ENCODE results near the gene CRIM1. TPM values are rescaled to one million over a fixed set of nuclear protein-coding genes. Genes with fewer than 3 reads are reported as not detected.

The CRIM1 gene
- total RNA-seq, 4 donors from 2014 or later = 72.6 to 162 (median 112) TPM

DNA sequence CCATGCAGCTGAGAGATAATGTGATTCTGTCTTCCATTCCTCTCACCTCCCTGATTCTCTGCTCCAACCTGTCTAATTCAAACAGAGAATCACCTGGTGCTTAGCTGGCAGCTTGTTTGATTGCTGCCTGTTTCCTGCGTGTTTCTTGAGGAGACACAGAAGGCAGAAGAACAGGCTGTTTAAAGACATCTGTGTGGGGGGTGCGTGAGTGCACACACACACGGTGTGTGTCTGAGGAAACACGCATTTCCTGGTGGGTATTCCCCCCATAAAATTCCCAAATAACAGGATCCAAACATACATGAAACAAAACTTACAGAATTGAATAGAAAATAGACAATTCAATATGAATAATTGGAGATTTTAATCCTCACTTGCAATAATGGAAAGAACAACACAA, 29.3 kb upstream of the CRIM1 start:
- WGBS = 36% methylated on average over 4 of the region's 4 CpGs
- no peaks in the 10 kb centered on the region for H3K9me3 ChIP-seq
- no peak overlapping the region for H3K4me3 ChIP-seq
- no peaks in the 10 kb centered on the region for H3K27me3 ChIP-seq
- TF ChIP-seq POLR2A (IDR thresholded peaks at IDR 0.05) = no peak
- TF ChIP-seq, protein P1, sequence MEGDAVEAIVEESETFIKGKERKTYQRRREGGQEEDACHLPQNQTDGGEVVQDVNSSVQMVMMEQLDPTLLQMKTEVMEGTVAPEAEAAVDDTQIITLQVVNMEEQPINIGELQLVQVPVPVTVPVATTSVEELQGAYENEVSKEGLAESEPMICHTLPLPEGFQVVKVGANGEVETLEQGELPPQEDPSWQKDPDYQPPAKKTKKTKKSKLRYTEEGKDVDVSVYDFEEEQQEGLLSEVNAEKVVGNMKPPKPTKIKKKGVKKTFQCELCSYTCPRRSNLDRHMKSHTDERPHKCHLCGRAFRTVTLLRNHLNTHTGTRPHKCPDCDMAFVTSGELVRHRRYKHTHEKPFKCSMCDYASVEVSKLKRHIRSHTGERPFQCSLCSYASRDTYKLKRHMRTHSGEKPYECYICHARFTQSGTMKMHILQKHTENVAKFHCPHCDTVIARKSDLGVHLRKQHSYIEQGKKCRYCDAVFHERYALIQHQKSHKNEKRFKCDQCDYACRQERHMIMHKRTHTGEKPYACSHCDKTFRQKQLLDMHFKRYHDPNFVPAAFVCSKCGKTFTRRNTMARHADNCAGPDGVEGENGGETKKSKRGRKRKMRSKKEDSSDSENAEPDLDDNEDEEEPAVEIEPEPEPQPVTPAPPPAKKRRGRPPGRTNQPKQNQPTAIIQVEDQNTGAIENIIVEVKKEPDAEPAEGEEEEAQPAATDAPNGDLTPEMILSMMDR (IDR thresholded peaks at IDR 0.05) = no peak
- no peak for DNase-seq (ENCODE audit: low spot score in 2 of 2)
- no peaks in the 10 kb centered on the region for H3K36me3 ChIP-seq
- peaks cover 21% of the 10 kb centered on the region for H3K4me1 ChIP-seq
- H3K27ac ChIP-seq = no peak overlapping the region

- peaks cover 21% of the 10 kb centered on the region for H3K4me1 ChIP-seq
- TF ChIP-seq EP300 (IDR thresholded peaks at IDR 0.05) (no peak), POLR2AphosphoS5 (IDR thresholded peaks at IDR 0.05) (no peak), POLR2A (IDR thresholded peaks at IDR 0.05) (no peak)
- TF ChIP-seq, protein P1 (IDR thresholded peaks at IDR 0.05) = no peak
- no peak for DNase-seq (ENCODE audit: low spot score in 2 of 2)
- no peak overlapping the region for H3K4me3 ChIP-seq
- no peaks in the 10 kb centered on the region for H3K27me3 ChIP-seq
- H3K9me3 ChIP-seq = no peaks in the 10 kb centered on the region
- 38% methylated on average over 2 of the region's 2 CpGs for WGBS
- no peaks in the 10 kb centered on the region for H3K36me3 ChIP-seq
- H3K27ac ChIP-seq = peak overlapping the region; percentile 44
Measured at GRCh38 chr2:36329251-36329650, 26.3 kb upstream of the CRIM1 start.

DNA sequence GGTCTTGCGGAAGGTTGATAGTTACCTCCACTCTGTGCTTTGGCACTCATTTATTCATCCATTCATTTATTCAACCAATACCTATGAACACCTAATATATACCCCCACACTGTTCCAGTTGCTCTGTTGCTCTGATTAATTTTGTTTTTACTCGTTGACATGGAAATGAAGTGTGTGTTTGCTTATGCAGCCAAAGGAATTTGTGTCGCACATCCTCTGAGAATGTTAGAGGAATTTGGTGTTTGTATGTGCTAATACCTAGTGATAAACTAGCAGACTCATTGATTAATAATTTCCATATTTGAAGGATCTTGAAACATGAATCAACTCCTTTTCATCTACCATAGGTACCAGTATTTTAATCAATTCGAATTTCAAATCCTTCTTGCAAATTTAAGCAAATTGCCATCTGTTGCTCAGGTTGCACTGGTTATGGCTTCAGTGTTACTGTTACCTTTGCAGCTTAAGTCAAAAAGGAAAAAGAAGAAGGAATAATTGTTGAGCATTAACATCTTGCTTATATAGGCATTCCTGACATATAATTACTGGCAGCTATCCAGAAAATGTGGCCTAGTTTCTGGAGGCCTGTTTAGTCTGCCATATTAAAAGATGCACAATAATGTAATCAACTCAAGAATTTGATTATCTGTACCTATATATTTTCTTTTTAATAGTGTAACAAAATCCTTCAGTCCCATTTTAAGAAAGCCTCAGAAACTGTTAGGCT, 25.7 kb upstream of the CRIM1 start:
- H3K4me1 ChIP-seq = peaks cover 21% of the 10 kb centered on the region
- no peaks in the 10 kb centered on the region for H3K9me3 ChIP-seq
- H3K27ac ChIP-seq = peak overlapping the region; percentile 44
- H3K36me3 ChIP-seq = no peaks in the 10 kb centered on the region
- TF ChIP-seq, protein P1 (IDR thresholded peaks at IDR 0.05) = no peak
- TF ChIP-seq POLR2A (IDR thresholded peaks at IDR 0.05) (no peak), EP300 (IDR thresholded peaks at IDR 0.05) (no peak), POLR2AphosphoS5 (IDR thresholded peaks at IDR 0.05) (no peak)
- H3K4me3 ChIP-seq = no peak overlapping the region
- WGBS = 44% methylated on average over 4 of the region's 4 CpGs
- DNase-seq (ENCODE audit: low spot score in 2 of 2) = no peak
- no peaks in the 10 kb centered on the region for H3K27me3 ChIP-seq

- Histone ChIP-seq H3K27me3 (no peaks in the 10 kb centered on the region), H3K27ac (peak overlapping the region; percentile 44), H3K4me1 (peaks cover 21% of the 10 kb centered on the region), H3K9me3 (no peaks in the 10 kb centered on the region), H3K36me3 (no peaks in the 10 kb centered on the region), H3K4me3 (no peak overlapping the region)
- TF ChIP-seq POLR2AphosphoS5 (IDR thresholded peaks at IDR 0.05) (no peak), POLR2A (IDR thresholded peaks at IDR 0.05) (no peak), EP300 (IDR thresholded peaks at IDR 0.05) (no peak)
- TF ChIP-seq, protein P1 (IDR thresholded peaks at IDR 0.05) = no peak
- WGBS = 41% methylated on average over 3 of the region's 3 CpGs
- no peak for DNase-seq (ENCODE audit: low spot score in 2 of 2)
Measured at GRCh38 chr2:36330473-36331395, 24.8 kb upstream of the CRIM1 start.

Measured in suprapubic skin (tissue), 4 donors.